Middle frontal gyrus (tissue), 1 donor: Measurements from ENCODE around the gene C17orf113.

Experiments used
- DNase-seq: peaks from one replicate; pipeline ENCODE4 v3.0.0-alpha.2; 2015; ENCODE audit warnings: low spot score; ENCODE audit errors: extremely low spot score

The C17orf113 gene

GRCh38 chr17:42072323-42073187, 22.2 kb upstream of the C17orf113 start:
- DNase-seq, result no peak

DNA sequence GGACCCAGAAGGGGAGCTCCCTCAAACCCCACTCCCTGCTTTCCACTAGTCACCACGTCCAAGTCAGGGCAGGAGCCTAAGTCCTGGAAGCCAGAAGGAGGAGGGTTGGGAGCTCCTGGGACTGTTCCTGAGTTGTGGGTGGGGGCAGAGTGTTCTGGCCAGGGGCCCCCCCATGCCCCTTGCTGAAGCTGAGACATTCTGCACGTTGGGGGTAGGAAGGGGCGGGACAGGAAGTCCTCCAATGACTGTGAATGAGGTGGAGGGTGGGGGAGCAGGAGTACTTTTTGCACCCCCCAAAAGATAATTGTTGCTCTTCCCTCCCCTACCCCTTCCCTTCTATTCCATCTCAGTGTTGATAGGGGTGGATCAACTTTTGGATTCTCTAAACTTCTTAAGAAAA, 21.4 kb upstream of the C17orf113 start:
- DNase-seq, result no peak

GRCh38 chr17:42068979-42069378, 18.6 kb upstream of the C17orf113 start:
- DNase-seq, result no peak

- no peak for DNase-seq
Measured at GRCh38 chr17:42067371-42068091, 17.1 kb upstream of the C17orf113 start.

GRCh38 chr17:42065201-42065600, 14.8 kb upstream of the C17orf113 start:
- DNase-seq, result no peak

- DNase-seq, result no peak
Measured at GRCh38 chr17:42062681-42063080, 12.3 kb upstream of the C17orf113 start.

DNA sequence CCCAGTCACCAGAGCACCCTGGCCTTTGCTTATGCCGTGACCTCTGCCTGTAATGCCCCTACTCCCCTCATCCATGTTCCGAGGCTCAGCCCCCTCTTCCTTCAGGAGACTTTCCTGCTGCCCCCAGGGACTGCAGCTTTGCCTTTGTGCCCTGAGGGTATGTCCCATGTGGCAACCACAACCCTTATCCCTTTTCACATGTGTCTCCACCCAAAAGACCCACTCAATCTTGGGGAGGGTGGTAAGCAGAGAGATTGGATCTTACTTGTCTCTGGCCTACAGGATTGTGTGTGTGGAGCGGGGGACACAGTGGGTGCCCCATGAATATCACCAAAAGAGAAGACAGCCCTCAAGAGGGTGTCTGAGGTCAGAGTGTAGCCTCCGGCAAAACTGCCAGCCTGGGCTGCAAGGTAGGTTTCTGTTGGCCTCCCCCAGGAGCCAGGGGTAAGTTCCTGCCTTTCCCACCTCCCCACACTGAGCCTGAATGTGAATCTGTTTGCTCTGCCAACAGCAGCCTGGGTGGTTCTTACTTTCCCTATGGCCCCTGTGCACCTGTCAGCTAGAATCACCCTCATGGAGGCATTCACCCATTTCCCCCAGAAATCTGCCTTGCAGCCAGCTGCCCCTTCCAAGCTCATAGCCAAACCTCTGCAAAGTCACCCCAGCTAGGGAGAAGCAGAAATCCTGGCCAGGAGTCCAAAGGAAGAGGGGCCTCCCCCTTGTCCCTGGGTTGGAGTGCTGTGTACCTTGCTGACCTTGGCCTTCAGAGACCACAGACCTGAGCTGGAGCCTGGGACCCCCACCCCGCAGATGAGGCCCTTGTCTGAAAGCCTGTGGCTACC, 11.5 kb upstream of the C17orf113 start:
- no peak for DNase-seq

DNA sequence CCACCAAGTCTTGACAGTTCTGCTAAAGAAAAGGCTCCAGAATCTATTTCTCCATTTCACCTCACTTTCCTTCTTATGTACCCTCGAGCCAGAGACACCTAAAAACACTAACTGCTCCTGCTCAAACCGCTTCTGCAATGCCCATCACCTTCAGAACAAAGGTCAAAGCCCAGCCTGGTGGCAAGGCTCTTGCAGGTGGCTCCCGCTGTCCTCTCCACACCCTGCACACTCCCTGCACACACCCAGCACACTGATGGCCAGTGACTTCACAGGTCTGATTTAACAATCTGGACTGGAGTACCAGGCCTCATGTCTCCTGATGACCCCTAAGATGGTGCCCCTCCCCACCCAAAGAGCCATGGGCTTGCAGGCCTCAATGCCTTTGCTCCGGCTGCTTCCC, 9.8 kb upstream of the C17orf113 start:
- no peak for DNase-seq

GRCh38 chr17:42059815-42060214, 9.4 kb upstream of the C17orf113 start:
- no peak for DNase-seq

DNA sequence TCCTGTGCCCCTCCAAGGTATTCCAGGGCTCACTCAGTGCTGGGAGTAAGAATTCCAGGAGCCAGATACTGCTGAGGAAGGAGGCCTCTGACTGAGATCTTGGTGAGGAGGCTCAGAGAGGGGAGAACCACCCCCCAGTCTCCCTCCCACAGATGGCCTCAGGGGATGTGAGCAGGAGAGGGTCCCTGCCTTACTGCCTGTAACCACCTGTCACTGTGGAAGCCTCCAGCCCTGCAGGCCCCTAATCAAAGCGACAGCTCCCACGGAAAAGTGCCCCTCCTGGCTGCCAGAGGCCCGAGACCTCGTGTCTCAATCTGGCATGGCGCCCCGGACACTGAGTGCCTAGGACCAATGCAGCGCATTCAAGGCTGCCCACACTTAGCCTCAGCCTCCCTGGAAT, 7.7 kb upstream of the C17orf113 start:
- DNase-seq, result no peak

DNA sequence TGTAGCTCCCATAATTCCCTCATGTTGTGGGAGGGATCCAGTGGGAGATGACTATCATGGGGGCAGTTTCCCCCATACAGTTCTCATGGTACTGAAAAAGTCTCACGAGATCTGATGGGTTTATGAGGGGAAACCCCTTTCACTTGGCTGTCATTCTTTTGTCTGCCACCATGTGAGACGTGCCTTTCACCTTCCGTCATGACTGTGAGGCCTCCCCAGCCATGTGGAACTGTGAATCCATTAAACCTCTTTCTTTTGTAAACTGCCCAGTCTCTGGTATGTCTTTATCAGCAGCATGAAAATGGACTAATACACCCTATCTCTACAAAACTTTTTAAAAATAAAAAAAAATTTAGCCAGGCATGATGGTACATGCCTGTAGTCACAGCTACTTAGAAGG, 6.2 kb upstream of the C17orf113 start:
- no peak for DNase-seq

- DNase-seq, result no peak
Measured at GRCh38 chr17:42055496-42055895, 5.1 kb upstream of the C17orf113 start.

DNA sequence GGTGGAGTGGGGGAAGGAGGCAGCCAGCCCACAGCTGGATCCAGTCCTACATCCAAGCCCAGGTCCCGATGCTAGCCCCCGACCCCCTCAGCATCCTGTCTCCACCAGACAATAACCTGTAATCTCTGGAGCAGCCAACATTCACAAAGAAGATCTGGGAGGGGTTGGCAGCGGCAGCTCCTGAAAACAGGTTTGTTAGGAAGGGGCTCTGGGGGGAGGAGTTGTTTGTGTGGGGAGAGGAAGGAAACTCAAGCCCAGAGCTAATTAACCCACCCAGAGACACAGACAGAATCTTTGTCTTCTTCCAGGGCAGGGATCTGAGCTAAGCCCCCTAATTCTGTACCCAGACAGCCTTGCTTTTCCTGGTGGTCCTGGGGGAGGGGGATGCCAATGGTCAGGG, 4.6 kb upstream of the C17orf113 start:
- no peak for DNase-seq

DNA sequence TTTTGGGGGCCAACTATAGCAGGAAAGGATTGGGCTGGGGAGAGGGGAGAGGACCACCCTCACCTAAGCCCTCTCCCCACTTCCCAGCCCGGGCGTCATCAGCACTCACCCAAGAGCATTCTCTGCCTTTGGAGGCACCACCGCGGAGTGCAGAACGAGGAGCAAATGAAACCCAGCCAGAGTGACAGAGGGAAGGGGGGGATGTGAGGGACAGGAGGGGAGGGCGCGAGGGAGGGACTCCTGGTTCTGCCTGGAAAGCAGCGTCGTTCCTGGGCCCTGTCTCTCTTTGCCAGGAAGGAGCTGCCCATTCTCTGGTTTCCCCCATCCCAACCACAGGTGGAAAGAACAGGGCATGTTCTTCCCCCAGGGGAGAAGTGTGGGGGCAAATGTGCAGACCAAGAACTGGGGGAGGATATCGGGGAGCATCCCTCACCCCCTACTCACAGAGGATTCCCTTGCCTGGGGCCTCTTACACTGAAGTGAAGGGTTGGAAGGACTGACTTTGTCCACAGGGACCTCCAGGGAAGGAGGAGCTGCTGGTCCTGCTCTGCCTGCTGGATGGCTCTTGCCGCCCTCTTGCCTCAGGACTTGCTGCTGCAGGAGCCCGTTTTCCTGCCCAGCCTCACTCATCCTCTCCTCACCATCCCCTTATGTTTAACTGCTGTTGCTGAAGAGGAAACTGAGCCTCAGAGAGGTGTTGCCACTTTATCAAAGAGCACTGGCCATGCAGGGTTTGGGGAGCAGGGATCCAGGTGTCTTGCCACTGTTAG, 3.5 kb upstream of the C17orf113 start:
- no peak for DNase-seq

- no peak for DNase-seq
Measured at GRCh38 chr17:42052346-42052877, 2.0 kb upstream of the C17orf113 start.

DNA sequence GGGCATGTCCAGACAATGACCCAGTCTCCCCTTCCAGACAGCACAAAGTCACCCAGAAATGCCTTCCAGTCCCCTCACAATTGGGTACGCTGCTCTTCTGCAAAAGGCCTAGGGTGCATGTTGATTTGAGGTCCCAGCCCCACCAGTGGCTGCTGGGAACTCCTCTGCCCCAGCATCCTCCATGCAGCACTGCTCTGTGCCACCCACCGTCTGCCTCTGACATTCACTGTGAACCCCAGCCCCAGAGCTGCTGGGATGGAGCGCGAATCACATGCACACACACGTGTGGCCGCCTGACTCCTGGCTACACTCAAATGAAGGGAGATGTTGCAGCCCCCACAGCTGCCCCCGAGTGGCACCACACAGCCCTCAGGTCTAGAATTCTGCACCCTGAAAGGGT, 1.2 kb upstream of the C17orf113 start:
- no peak for DNase-seq

- no peak for DNase-seq
Measured at GRCh38 chr17:42051013-42051400, 606 bp upstream of the C17orf113 start.

GRCh38 chr17:42049834-42050392, 488 bp downstream of the C17orf113 start:
- no peak for DNase-seq

- DNase-seq, result no peak
Measured at GRCh38 chr17:42047343-42047742, 3.1 kb downstream of the C17orf113 start.

DNA sequence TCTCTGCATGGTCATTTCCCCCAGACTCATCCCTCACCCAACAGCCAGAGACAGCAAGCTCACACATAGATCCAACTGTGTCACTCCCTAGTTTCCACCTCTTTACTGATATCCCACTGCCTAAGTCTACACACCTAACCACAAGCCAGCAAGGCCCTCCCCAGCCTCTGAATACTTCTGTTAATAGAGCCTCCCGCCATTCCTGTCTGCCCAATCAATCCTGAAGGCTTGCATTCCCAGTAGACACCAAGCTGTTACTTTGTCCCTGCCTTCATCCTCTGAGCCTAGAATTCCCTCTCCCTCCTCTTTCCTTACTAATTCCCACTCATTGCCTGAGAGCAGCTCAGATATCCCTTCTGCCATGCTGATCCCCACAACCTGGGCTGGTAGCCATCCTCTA, 4.7 kb downstream of the C17orf113 start:
- DNase-seq, result no peak
